ENCODE data around the gene CCR7.

Gene CCR7

GRCh38 chr17:40541060-40541872 is 24.0 kb downstream of the CCR7 start:
- DNase-seq (peak; percentile 78), ATAC-seq (peak; percentile 17)
- H3K4me1 Mint-ChIP-seq = peaks cover 91% of the 10 kb centered on the region
- no peaks in the 10 kb centered on the region for H3K36me3 Mint-ChIP-seq (ENCODE audit: low read depth)
- H3K27ac Mint-ChIP-seq = peak overlapping the region; percentile 99
- H3K4me3 Mint-ChIP-seq = peak overlapping the region; percentile 73
- no peaks in the 10 kb centered on the region for H3K9me3 Mint-ChIP-seq
- no peaks in the 10 kb centered on the region for H3K27me3 Mint-ChIP-seq

- Mint-ChIP-seq H3K4me1 (peaks cover 91% of the 10 kb centered on the region), H3K9me3 (no peaks in the 10 kb centered on the region), H3K27ac (peak overlapping the region; percentile 99), H3K36me3 (ENCODE audit: low read depth) (no peaks in the 10 kb centered on the region), H3K4me3 (peak overlapping the region; percentile 73), H3K27me3 (no peaks in the 10 kb centered on the region)
- ATAC-seq (peak; percentile 45), DNase-seq (peak; percentile 82)
Observed at GRCh38 chr17:40540448-40540847, 24.8 kb downstream of the CCR7 start.

GRCh38 chr17:40539711-40540411 is 25.4 kb downstream of the CCR7 start:
- Mint-ChIP-seq H3K9me3 (no peaks in the 10 kb centered on the region), H3K4me1 (peaks cover 91% of the 10 kb centered on the region), H3K36me3 (ENCODE audit: low read depth) (no peaks in the 10 kb centered on the region), H3K27me3 (no peaks in the 10 kb centered on the region), H3K4me3 (peak overlapping the region; percentile 73), H3K27ac (peak overlapping the region; percentile 99)
- no peak for DNase-seq
- no peak for ATAC-seq

GRCh38 chr17:40538936-40539705 is 26.2 kb downstream of the CCR7 start:
- Mint-ChIP-seq H3K9me3 (no peaks in the 10 kb centered on the region), H3K4me1 (peaks cover 96% of the 10 kb centered on the region), H3K27ac (no peak overlapping the region), H3K36me3 (ENCODE audit: low read depth) (no peaks in the 10 kb centered on the region), H3K4me3 (no peak overlapping the region), H3K27me3 (no peaks in the 10 kb centered on the region)
- DNase-seq = no peak
- no peak for ATAC-seq

- no peak for DNase-seq
- no peak overlapping the region for H3K27ac Mint-ChIP-seq
- no peaks in the 10 kb centered on the region for H3K27me3 Mint-ChIP-seq
- no peak for ATAC-seq
- no peaks in the 10 kb centered on the region for H3K36me3 Mint-ChIP-seq (ENCODE audit: low read depth)
- peaks cover 96% of the 10 kb centered on the region for H3K4me1 Mint-ChIP-seq
- H3K4me3 Mint-ChIP-seq = no peak overlapping the region
- H3K9me3 Mint-ChIP-seq = no peaks in the 10 kb centered on the region
Observed at GRCh38 chr17:40538019-40538935, 27.0 kb downstream of the CCR7 start.

GRCh38 chr17:40536295-40537171 is 28.7 kb downstream of the CCR7 start:
- H3K36me3 Mint-ChIP-seq (ENCODE audit: low read depth) = no peaks in the 10 kb centered on the region
- no peak overlapping the region for H3K4me3 Mint-ChIP-seq
- H3K4me1 Mint-ChIP-seq = peaks cover 96% of the 10 kb centered on the region
- H3K9me3 Mint-ChIP-seq = no peaks in the 10 kb centered on the region
- no peak for ATAC-seq
- no peaks in the 10 kb centered on the region for H3K27me3 Mint-ChIP-seq
- H3K27ac Mint-ChIP-seq = peak overlapping the region; percentile 73
- no peak for DNase-seq

GRCh38 chr17:40535924-40536294 is 29.4 kb downstream of the CCR7 start:
- no peak for ATAC-seq
- Mint-ChIP-seq H3K4me1 (peaks cover 96% of the 10 kb centered on the region), H3K27ac (peak overlapping the region; percentile 70), H3K36me3 (ENCODE audit: low read depth) (no peaks in the 10 kb centered on the region), H3K27me3 (no peaks in the 10 kb centered on the region), H3K9me3 (no peaks in the 10 kb centered on the region), H3K4me3 (no peak overlapping the region)
- DNase-seq = no peak

- no peak overlapping the region for H3K27ac Mint-ChIP-seq
- DNase-seq (no peak), ATAC-seq (no peak)
- no peaks in the 10 kb centered on the region for H3K9me3 Mint-ChIP-seq
- no peaks in the 10 kb centered on the region for H3K27me3 Mint-ChIP-seq
- H3K36me3 Mint-ChIP-seq (ENCODE audit: low read depth) = no peaks in the 10 kb centered on the region
- H3K4me3 Mint-ChIP-seq = no peak overlapping the region
- H3K4me1 Mint-ChIP-seq = peaks cover 96% of the 10 kb centered on the region
Observed at GRCh38 chr17:40535438-40535837, 29.8 kb downstream of the CCR7 start.

- H3K27me3 Mint-ChIP-seq = no peaks in the 10 kb centered on the region
- no peaks in the 10 kb centered on the region for H3K9me3 Mint-ChIP-seq
- no peak for DNase-seq
- no peaks in the 10 kb centered on the region for H3K36me3 Mint-ChIP-seq (ENCODE audit: low read depth)
- peak overlapping the region; percentile 7 for H3K4me3 Mint-ChIP-seq
- H3K27ac Mint-ChIP-seq = peak overlapping the region; percentile 58
- peaks cover 96% of the 10 kb centered on the region for H3K4me1 Mint-ChIP-seq
- ATAC-seq = no peak
Observed at GRCh38 chr17:40534371-40535189, 30.7 kb downstream of the CCR7 start.

- Mint-ChIP-seq H3K4me3 (peak overlapping the region; percentile 71), H3K36me3 (ENCODE audit: low read depth) (no peaks in the 10 kb centered on the region), H3K4me1 (peaks cover 93% of the 10 kb centered on the region), H3K27me3 (no peaks in the 10 kb centered on the region), H3K9me3 (no peaks in the 10 kb centered on the region), H3K27ac (peak overlapping the region; percentile 85)
- no peak for DNase-seq
- no peak for ATAC-seq
Observed at GRCh38 chr17:40533896-40534295, 31.4 kb downstream of the CCR7 start.

- Mint-ChIP-seq H3K9me3 (no peaks in the 10 kb centered on the region), H3K4me3 (peak overlapping the region; percentile 71), H3K27me3 (no peaks in the 10 kb centered on the region), H3K36me3 (ENCODE audit: low read depth) (no peaks in the 10 kb centered on the region), H3K27ac (peak overlapping the region; percentile 85), H3K4me1 (peaks cover 88% of the 10 kb centered on the region)
- ATAC-seq (no peak), DNase-seq (no peak)
Observed at GRCh38 chr17:40532520-40533253, 32.6 kb downstream of the CCR7 start.
